CD4-positive, alpha-beta T cell treated with Interleukin-15 for 4 hours (primary cell): ENCODE measurements around the gene SLC5A5.
A peak's percentile ranks its signal among the peaks of the same experiment; 100 is the strongest.
"Not testable (repeated sequence)": the region's sequence is repeated elsewhere in the genome, so short reads cannot be mapped to it uniquely, and the experiment has no call there.

Experiments used
- DNase-seq: peaks from one replicate; pipeline ENCODE4 v3.0.0-alpha.2; 2020; ENCODE audit warnings: low spot score

The SLC5A5 gene

DNA sequence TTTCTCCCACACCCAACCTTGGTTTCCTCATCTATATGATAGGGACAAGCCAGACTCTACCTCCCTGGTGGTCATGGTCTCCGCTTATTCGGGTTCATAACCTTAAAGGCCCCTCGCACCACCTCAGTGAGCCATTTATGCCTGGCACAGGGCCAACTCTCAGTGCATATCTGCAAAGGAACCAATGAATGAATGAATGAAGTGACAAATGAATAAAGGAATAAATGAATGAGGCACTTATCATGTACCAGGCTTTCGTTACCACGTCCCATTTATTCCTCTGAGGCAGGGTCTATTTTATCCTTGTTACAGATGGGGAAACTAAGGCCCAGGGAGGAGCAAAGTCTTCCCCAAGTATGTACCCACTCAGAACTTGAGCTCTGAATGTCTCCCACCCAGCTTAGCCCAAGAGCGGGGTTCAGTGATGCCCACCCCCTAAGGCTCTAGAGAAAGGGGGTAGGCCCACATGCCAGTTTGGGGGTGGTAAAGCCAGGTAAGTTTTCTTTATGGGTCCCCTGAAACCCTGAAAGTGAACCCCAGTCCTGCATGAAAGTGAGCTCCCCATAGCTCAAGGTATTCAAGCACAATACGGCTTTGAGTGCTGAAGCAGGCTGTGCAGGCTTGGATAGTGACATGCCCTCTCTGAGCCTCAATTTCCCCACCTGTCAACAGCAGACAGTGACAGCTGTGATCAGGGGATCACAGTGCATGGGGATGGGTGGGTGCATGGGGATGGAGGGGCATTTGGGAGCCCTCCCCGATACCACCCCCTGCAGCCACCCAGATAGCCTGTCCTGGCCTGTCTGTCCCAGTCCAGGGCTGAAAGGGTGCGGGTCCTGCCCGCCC is 490 bp upstream of the SLC5A5 start:
- no peak for DNase-seq

DNA sequence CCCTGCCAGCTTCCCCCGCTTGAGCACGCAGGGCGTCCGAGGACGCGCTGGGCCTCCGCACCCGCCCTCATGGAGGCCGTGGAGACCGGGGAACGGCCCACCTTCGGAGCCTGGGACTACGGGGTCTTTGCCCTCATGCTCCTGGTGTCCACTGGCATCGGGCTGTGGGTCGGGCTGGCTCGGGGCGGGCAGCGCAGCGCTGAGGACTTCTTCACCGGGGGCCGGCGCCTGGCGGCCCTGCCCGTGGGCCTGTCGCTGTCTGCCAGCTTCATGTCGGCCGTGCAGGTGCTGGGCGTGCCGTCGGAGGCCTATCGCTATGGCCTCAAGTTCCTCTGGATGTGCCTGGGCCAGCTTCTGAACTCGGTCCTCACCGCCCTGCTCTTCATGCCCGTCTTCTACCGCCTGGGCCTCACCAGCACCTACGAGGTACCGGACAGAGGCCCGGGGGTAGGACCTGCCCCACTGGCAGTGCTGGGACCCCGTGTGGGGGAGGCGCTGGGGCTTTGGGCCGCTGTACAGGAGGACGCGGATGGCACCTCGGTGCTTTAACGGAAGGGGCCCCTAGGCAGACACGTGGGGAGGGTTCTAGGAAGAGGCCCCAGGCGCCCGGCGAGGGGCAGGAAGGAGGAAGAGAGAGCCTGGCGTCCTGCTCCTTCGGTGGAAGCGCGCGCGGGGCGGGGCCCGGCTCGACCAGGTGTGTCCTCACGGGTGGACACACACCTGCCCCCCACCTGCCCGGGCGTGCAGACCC is 681 bp downstream of the SLC5A5 start:
- DNase-seq = peak; percentile 55

DNA sequence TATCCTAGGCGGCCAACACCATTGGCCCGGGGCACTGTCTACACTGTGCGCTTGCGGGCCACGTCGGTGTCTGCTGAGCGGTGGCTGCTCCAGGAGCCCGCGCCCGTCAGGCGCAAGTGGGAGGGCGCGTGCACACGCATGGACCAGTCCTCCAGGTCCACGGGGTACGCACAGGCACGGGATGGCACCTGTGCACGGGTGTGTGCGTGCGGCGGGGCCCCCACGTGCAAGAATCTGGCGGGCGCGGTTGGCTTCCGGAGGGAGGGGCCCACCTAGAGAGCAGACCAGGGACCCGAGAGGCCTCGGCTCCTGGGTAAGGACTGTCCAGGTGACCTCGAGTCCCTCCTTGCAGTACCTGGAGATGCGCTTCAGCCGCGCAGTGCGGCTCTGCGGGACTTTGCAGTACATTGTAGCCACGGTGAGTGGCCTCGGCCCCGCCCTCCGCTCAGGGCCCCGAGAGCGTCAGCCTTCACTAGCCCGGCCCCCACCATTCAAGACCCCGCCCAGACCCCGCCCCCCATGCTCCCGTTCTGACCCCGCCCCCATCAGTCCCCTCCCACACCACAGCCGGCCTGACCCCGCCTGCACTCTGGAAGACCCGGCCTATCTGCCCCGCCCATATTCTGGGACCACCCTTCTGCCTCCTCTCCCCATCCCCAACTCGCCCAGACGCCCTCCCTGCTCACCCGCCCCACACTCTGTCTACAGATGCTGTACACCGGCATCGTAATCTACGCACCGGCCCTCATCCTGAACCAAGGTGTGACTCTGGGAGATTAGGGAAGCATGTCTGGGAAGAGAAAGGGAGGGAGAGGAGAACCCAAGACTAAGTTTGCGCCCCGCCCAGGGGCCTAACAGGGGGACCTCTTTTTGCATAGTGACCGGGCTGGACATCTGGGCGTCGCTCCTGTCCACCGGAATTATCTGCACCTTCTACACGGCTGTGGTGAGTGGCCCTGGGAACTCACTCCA is 2.3 kb downstream of the SLC5A5 start:
- peak; percentile 53 for DNase-seq

DNA sequence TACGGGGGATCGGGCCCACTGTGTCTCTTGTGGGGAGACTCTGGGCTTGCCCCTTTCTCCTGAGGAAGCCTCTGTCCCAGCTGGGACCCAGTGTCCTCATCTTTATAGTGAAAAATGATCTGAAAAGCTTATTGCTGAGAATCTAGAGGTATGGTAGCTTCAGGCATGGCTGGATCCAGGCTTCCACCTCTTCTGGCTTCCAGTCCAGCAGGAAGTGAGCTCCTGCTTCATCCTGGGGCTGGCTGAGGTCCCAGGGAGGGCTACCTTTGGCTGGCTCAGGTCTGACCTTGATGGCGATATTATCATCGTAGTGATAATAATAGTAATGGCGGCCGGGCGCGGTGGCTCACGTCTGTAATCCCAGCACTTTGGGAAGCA is 3.0 kb downstream of the SLC5A5 start:
- DNase-seq = no peak

DNA sequence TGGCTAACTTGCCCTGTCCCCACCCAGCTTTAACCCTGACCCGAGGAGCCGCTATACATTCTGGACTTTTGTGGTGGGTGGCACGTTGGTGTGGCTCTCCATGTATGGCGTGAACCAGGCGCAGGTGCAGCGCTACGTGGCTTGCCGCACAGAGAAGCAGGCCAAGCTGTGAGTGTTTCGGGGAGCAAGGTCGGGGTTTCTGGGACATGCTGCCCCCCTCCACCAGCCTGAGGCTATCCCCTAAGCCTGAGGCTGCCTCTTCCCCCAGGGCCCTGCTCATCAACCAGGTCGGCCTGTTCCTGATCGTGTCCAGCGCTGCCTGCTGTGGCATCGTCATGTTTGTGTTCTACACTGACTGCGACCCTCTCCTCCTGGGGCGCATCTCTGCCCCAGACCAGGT is 6.0 kb downstream of the SLC5A5 start:
- DNase-seq = no peak

DNA sequence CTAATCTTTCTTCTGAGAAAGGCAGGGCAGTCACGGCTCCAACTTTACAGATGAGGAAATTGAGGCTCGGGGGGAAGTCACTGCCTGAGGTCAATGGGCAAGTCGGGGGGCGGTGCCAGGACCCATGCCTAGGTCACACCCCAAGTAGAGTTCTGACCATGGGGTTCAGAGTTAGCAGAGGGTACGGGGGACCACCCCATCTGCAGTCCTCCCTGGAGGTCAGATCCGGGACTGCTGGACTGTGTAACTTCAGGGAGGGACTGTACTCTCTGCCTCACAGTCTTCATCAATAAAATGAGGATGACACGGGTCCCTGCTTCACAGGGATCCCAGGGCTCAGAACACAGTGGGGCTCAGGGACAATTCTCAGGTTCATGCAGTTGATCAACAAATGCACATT is 7.7 kb downstream of the SLC5A5 start:
- DNase-seq = no peak

DNA sequence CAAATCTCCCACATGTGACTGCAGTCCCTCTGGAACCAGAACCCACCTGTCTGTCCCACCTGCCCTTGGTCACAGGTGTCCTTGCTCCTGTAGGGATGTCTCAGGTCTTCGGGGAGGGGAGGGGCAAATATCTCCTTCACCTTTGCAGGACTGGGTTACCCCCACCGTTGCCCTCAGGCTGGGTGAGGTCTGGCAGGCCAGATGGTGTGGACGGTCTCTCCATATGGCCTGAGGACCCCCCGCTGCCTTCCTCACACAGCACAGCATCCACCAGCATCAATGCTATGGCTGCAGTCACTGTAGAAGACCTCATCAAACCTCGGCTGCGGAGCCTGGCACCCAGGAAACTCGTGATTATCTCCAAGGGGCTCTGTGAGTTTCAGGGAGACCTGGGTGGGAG is 10.0 kb downstream of the SLC5A5 start:
- no peak for DNase-seq

DNA sequence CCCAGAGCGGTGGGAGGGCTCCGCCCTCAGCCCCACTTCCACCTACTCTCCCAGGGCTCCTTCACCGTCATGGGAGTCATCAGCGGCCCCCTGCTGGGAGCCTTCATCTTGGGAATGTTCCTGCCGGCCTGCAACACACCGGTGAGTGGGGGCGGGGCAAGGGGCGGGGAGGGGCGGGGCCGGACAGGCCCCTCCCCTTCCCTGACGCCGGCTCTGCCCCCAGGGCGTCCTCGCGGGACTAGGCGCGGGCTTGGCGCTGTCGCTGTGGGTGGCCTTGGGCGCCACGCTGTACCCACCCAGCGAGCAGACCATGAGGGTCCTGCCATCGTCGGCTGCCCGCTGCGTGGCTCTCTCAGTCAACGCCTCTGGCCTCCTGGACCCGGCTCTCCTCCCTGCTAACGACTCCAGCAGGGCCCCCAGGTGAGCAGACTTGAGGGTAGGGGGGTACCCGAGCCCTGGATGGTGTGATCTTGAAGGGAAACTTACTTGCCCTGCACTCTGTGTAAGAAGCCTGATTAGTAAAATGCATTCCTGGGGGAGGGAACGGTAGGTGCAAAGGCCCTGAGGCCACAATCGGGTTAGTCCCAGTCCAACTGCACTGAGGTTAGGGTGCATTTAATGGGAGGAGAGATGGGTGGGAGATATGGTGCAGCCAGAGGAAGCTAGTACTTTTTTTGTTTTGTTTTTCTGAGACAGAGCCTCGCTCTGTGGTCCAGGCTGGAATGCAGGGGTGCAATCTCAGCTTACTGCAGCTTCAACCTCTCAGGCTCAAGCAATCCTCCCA is 12.1 kb downstream of the SLC5A5 start:
- no peak for DNase-seq

DNA sequence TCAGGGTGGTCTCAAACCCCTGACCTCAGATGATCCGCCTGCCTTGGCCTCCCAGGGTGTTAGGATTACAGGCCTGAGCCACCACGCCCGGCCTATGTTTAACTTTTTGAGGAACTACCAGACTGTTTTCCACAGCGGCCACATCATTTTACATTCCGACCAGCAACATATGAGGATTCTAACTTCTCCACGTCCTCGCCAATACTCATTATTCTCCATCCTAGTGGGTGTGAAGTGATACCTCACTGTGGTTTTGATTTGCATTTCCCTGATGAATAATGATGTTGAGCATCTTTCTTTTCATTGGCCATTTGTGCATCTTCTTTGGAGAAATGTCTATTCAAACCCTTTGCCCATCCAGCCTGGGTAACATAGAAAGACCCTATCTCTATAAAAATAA is 14.8 kb downstream of the SLC5A5 start:
- no peak for DNase-seq

DNA sequence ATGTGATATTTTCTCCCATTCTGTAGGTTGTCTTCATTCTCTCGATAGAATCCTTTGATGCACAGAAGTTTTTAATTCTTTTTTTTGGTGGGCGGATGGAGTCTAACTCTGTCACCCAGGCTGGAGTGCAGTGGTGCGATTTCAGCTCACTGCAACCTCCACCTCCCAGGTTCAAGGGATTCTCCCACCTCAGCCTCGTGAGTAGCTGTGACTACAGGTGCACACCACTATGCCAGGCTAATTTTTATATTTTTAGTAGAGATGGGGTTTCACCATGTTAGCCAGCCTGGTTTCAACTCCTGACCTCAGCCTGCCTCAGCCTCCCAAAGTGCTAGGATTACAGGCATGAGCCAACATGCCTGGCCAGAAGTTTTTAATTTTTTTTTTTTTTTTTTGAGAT is 15.5 kb downstream of the SLC5A5 start:
- DNase-seq = not testable (repeated sequence)

DNA sequence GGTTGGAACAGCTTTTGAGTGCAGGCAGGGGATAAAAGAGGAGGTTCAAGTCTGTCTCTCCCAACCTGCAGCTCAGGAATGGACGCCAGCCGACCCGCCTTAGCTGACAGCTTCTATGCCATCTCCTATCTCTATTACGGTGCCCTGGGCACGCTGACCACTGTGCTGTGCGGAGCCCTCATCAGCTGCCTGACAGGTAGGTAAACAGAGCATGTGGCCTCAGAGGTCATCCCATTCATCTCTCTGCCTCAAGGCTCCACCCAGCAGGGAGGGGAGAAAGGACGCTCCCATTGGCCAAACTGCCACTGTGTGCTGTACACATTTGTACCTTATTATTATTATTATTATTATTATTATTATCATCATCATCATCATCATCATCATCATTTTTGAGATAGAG is 16.5 kb downstream of the SLC5A5 start:
- DNase-seq = no peak

DNA sequence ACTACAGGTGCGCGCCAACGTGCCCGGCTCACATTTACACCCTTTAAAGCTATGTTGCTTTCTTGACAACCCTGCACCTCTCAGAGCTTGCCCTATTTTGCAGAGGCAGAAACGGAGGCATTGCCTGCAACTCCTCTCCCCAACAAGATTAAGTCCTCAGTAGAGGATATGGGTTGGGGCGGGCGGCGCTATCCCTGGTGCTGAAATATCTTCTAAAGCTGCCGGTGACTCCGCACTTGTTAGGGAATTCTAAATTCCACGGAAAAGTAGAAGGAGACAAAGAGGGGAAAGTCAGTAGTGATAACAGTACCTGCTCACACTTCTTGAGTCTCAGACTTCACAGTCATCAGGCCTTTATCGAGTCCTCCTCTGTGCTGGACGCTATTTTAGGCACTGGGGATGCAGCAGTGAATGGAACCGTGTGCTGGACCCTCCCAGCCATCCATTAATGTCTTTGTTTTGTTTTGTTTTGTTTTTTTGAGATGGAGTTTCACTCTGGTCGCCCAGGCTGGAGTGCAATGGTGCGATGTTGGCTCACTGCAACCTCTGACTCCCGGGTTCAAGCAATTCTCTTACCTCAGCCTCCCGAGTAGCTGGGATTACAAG is 18.0 kb downstream of the SLC5A5 start:
- DNase-seq = no peak

DNA sequence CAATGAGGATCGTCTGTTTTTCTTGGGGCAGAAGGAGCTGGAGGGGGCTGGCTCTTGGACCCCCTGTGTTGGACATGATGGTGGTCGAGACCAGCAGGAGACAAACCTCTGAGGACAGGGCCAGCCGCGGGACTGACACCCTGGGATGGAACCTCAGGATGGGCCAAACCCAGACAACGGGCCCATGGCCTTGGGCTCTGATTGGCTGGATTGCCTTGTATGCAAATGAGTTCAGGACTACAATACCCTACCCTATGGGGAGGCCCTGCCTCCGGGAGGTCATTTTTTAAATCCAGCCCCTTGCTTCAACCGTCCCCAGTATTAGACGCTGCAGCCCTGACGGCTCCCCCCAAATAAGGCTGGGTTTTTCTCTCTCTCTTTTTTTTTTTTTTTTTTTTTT is 22.0 kb downstream of the SLC5A5 start:
- DNase-seq = no peak

DNA sequence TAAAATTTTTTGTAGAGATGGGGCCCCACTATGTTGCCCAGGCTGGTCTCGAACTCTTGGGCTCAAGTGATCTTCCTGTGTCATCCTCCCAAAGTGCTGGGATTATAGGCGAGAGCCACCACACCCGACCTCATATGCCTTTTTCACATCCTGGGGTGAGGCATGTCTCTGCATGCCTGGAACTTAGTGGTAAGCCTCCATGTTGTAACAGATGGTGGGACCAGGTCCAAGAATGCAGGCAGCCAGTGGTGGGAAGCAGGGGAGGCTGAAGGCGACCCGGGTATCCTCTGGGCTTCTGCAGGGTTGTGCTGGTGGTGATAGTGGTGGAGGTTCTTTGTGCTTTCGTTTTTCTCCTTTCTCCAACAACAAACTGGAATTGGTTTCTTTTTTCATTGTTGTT is 31.0 kb downstream of the SLC5A5 start:
- DNase-seq = no peak

DNA sequence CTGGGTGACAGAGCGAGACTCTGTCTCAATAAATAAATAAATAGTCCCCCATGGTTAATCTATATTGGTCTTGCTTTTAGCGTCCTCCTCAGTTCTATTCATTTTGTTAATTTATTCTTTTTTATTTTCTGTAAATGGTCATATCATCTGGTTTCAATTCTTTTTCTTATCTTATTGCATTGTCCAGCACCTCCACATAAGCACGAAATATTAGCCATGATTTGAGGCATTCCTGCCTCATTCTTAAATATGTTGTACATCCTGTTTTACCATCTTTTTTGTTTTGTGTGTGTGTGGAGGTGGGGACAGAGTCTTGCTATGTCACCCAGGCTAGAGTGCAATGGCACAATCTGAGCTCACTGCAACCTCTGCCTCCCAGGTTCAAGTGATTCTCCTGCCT is 36.5 kb downstream of the SLC5A5 start:
- DNase-seq = no peak

DNA sequence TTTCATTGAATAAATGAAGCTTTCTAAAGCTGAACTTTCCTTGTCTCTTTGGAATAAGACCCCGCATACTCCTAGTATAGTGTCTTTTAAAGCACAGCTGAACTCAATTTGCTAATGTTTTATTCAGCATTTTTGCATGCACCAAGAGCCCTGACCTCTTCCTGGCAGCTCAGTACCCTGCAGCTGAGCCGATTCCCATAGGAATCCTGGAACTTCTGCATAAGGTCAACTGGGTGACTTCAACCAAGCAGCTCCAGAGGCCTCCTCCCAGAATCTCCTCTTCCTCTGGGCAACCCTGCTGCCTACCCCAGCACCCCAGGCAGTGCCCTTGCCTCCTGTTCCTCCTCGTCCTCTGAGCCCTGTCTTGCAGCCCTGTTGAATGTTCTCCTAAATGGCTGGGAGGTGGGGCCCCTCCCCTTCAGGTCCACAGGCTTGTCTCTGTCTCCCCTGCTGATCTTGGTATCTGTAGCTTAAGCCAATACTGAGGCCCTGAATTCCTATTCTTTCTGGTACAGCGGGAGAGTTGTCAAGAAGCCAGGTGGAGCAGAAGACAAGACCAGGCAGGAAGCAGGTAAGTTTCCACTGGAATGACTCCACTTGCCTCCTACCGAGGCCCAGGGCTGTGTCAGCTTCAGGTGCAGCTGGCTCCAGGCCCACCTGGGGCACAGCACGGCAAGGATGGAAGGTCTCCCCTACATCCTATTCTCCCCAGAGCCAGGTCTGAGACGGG is 37.4 kb downstream of the SLC5A5 start:
- DNase-seq = no peak

DNA sequence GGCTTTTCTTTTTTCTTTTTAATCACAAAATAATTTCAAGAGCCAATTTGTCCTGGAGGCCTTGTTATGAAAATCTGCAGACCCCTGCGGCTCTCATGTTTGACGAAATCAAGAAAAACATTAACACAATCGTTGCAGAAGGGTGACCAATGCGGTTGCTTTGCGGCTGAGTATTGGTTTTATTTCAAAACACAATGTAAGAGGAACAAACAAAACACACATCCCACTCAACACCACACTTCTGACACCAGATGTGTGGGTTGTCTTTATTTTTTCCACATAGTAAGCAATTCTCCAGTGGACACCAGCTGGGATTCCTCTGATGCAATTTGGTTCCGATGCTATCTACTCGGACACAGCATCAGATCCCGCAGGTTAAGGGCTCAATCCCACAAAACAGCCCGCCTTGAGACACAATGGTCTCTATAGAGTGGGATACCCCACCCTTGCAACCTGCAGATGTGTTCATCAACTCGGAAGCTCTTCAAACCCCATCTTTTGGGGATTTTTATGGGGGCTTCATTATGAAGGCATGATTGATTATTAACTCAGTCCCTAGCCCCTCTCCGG is 39.1 kb downstream of the SLC5A5 start:
- DNase-seq = no peak

DNA sequence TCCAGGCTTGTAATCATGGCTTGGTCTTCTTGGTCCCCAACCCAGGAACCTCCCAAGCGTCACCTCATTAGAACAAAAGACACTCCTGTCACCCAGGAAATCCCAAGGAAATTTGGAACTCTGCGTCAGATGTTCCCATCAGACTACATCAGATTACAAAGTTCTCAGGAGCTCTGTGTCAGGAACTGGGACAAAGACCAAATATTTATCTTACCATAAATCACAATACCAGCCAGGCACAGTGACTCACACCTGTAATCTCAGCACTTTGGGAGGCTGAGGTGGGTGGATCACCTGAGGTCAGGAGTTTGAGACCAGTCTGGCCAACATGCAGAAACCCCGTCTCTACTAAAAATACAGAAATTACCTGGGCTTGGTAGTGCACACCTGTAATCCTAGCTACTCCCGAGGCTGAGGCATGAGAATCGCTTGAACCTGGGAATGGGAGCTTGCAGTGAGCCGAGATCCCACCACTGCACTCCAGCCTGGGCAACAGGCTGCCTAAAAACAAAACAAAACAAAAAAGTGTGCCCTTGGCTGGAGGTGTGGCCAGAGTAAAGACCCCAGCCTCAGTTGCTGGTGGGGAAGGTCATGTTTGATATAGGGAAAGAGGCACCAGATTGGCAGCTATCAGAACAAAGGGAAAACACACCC is 44.3 kb downstream of the SLC5A5 start:
- no peak for DNase-seq

DNA sequence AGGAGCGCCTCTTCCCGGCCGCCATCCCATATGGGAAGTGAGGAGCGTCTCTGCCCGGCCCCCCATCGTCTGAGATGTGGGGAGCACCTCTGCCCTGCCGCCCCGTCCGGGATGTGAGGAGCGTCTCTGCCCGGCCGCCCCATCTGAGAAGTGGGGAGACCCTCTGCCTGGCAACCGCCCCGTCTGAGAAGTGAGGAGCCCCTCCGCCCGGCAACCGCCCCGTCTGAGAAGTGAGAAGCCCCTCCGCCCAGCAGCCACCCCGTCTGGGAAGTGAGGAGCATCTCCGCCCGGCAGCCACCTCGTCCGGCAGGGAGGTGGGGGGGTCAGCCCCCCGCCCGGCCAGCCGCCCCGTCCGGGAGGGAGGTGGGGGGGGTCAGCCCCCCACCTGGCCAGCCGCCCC is 46.4 kb downstream of the SLC5A5 start:
- DNase-seq = not testable (repeated sequence)

DNA sequence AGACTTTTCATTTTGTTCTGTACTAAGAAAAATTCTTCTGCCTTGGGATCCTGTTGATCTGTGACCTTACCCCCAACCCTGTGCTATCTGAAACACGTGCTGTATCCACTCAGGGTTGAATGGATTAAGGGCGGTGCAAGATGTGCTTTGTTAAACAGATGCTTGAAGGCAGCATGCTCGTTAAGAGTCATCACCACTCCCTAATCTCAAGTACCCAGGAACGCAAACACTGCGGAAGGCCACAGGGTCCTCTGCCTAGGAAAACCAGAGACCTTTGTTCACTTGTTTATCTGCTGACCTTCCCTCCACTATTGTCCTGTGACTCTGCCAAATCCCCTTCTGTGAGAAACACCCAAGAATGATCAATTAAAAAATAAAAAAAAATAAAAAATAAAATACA is 47.4 kb downstream of the SLC5A5 start:
- DNase-seq = not testable (repeated sequence)
